OCI-LY7 (cell line): Measurements from ENCODE around the gene KIAA1217. TPM values are rescaled to one million over a fixed set of nuclear protein-coding genes. Genes with fewer than 3 reads are reported as not detected.
"Not testable (repeated sequence)": the region's sequence is repeated elsewhere in the genome, so short reads cannot be mapped to it uniquely, and the experiment has no call there.

Experiments
- BruUV-seq: library from RNA; stranded (reverse); fragments of 400-500 nt; replicated peaks from 2 replicates; lab custom pipeline; 2021; lab: Mats Ljungman, UMichigan
- CTCF ChIA-PET: fragments of 300-600 bp; sonication (Branson Sonifier 250); formaldehyde crosslinking; loops from one replicate; lab custom pipeline; 2022; ENCODE audit warnings: antibody characterized with exemption; ENCODE audit not compliant: unreplicated experiment; lab: Charles Lee
- POLR2A ChIA-PET: fragments of 300-600 bp; sonication (Branson Sonifier 250); formaldehyde crosslinking; loops from one replicate; lab custom pipeline; 2022; ENCODE audit warnings: antibody characterized with exemption; lab: Charles Lee
- DNase-seq: peaks from one replicate; pipeline ENCODE4 v3.0.0-alpha.2; 2015; ENCODE audit warnings: low spot score
- H2AFZ ChIP-seq: fragments of 200-600 bp; sonication (generic), shearing (Covaris generic); 2 replicates; pipeline ENCODE4 v1.6.1; 2014; ENCODE audit warnings: mild to moderate bottlenecking, antibody characterized with exemption, low read length, moderate library complexity
- H3K27ac ChIP-seq: fragments of 200-600 bp; sonication (generic); 2 replicates; pipeline ENCODE4 v1.5.1; 2014; ENCODE audit warnings: mixed run types, low read depth, mild to moderate bottlenecking, moderate library complexity, low read length, inconsistent platforms; ENCODE audit not compliant: poor library complexity, severe bottlenecking
- H3K36me3 ChIP-seq: fragments of 200-600 bp; sonication (generic); 2 replicates; pipeline ENCODE4 v1.6.1; 2014; ENCODE audit warnings: mild to moderate bottlenecking, antibody characterized with exemption, low read length, moderate library complexity, mixed read lengths; ENCODE audit not compliant: insufficient read depth
- H3K4me1 ChIP-seq: fragments of 200-600 bp; sonication (generic); 2 replicates; pipeline ENCODE4 v1.5.1; 2014; ENCODE audit warnings: mild to moderate bottlenecking, low read length; ENCODE audit not compliant: insufficient read depth, poor library complexity, severe bottlenecking
- H3K4me2 ChIP-seq: fragments of 200-600 bp; sonication (generic); 2 replicates; pipeline ENCODE4 v1.6.1; 2014; ENCODE audit warnings: mild to moderate bottlenecking, low read length
- H3K4me3 ChIP-seq: fragments of 200-600 bp; sonication (generic); 2 replicates; pipeline ENCODE4 v1.5.1; 2014; ENCODE audit warnings: mild to moderate bottlenecking, low read depth, low read length; ENCODE audit not compliant: poor library complexity, severe bottlenecking
- H3K79me2 ChIP-seq: fragments of 200-600 bp; sonication (generic); 2 replicates; pipeline ENCODE4 v1.6.1; 2016; ENCODE audit warnings: low read depth, mild to moderate bottlenecking, low read length, moderate library complexity, mixed read lengths; ENCODE audit not compliant: insufficient read depth
- H3K9me2 ChIP-seq: fragments of 200-600 bp; sonication (generic); 2 replicates; pipeline ENCODE4 v1.6.1; 2016; ENCODE audit warnings: mild to moderate bottlenecking, low read length, mixed read lengths; ENCODE audit not compliant: insufficient read depth
- H3K9me3 ChIP-seq: fragments of 200-600 bp; sonication (generic); 2 replicates; pipeline ENCODE4 v1.6.1; 2014; ENCODE audit warnings: mild to moderate bottlenecking, mixed run types, low read length, mixed read lengths
- H4K20me1 ChIP-seq: fragments of 200-600 bp; sonication (generic); 2 replicates; pipeline ENCODE4 v1.6.1; 2014; ENCODE audit warnings: mild to moderate bottlenecking, antibody characterized with exemption, low read length, moderate library complexity, mixed read lengths; ENCODE audit not compliant: insufficient read depth
- EZH2phosphoT487 ChIP-seq: fragments of 200-600 bp; sonication (generic); IDR thresholded peaks from 2 replicates; pipeline ENCODE4 v1.6.1; 2018; ENCODE audit warnings: low read depth, borderline replicate concordance, mild to moderate bottlenecking, mixed run types, antibody characterized with exemption, low read length, moderate library complexity, mixed read lengths
- intact Hi-C: fragments of 100-400 bp; cut with micrococcal nuclease; formaldehyde crosslinking; loops from one replicate; pipeline ENCODE4 v1.10.0; 2022; ENCODE audit not compliant: unreplicated experiment
- total RNA-seq, 2 experiments: library from RNA; depleted of rRNA in 1 of 2; stranded (reverse); fragments of >200 nt in 1 of 2; shearing (Covaris generic) in 1 of 2; gene quantifications; 2 replicates each; pipeline ENCODE4 v1.2.3, GENCODE V29; 2014 to 2022
- TF ChIP-seq, protein P1 (sequence below): fragments of 200-600 bp; sonication (generic); conservative IDR thresholded peaks from 2 replicates; pipeline ENCODE4 v1.5.1; 2014; ENCODE audit warnings: mild to moderate bottlenecking, antibody characterized with exemption, low read length, moderate library complexity, mixed read lengths

Gene KIAA1217
- total RNA-seq, 2 experiments from 2014 or later = not detected

DNA sequence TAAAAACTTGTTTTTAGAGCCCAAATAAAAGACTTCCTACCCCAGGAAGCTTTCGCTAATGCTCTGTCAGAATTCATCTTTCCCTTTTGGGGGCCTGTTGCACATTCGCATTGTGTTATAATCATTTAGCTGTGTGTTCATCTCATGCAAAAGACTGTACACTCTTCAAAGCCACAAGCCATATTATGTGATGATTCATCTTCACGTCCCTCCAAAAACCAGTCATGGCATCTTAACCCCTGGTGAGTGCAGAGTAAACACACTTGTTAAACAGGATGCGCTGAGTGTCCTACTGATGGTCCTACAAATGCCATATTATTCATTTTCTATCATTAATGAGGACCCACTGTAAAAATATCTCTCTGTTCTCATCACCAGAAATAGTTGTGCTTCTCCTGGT, 235.4 kb downstream of the KIAA1217 start:
- no peak overlapping the region for H2AFZ ChIP-seq
- H3K4me1 ChIP-seq = no peaks in the 10 kb centered on the region
- H3K9me3 ChIP-seq = no peaks in the 10 kb centered on the region
- no peaks in the 10 kb centered on the region for H3K36me3 ChIP-seq
- no TSS peak for BruUV-seq
- H4K20me1 ChIP-seq = no peaks in the 10 kb centered on the region
- no peaks in the 10 kb centered on the region for H3K79me2 ChIP-seq
- no peak overlapping the region for H3K27ac ChIP-seq
- no peak for TF ChIP-seq EZH2phosphoT487
- TF ChIP-seq, protein P1, sequence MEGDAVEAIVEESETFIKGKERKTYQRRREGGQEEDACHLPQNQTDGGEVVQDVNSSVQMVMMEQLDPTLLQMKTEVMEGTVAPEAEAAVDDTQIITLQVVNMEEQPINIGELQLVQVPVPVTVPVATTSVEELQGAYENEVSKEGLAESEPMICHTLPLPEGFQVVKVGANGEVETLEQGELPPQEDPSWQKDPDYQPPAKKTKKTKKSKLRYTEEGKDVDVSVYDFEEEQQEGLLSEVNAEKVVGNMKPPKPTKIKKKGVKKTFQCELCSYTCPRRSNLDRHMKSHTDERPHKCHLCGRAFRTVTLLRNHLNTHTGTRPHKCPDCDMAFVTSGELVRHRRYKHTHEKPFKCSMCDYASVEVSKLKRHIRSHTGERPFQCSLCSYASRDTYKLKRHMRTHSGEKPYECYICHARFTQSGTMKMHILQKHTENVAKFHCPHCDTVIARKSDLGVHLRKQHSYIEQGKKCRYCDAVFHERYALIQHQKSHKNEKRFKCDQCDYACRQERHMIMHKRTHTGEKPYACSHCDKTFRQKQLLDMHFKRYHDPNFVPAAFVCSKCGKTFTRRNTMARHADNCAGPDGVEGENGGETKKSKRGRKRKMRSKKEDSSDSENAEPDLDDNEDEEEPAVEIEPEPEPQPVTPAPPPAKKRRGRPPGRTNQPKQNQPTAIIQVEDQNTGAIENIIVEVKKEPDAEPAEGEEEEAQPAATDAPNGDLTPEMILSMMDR = no peak
- H3K9me2 ChIP-seq = no peaks in the 10 kb centered on the region
- no peak for DNase-seq
- POLR2A ChIA-PET = no interaction called here
- no peak overlapping the region for H3K4me2 ChIP-seq
- CTCF ChIA-PET = no interaction called here
- H3K4me3 ChIP-seq = no peak overlapping the region
- intact Hi-C loops = no loop called here

DNA sequence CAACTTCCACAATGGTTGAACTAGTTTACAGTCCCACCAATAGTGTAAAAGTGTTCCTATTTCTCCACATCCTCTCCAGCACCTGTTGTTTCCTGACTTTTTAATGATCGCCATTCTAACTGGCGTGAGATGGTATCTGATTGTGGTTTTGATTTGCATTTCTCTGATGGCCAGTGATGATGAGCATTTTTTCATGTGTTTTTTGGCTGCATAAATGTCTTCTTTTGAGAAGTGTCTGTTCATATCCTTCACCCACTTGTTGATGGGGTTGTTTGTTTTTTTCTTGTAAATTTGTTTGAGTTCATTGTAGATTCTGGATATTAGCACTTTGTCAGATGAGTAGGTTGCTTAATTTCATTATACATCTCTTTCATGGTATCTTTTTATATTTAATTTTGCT, 237.0 kb downstream of the KIAA1217 start:
- BruUV-seq, intact Hi-C loops, H3K4me2 ChIP-seq: not testable (repeated sequence)

DNA sequence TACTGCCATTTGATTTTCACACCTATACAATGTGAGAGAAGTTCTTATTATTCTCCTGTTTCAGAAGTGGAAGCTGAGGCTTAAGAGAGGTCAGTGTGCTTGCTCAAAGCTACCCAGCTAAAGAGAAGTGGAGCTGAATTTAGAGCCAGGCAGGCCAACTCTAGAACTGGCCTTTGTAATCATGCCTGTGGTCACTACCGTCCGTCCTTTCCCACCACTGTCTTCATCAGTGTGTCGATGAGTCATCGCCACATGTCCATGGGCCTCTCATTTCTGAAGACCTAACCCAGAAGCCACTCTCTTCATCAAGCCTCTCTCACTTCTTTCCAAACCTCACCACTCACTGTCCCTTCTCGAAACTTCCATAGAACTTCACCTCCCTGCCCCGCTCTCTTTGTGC, 237.8 kb downstream of the KIAA1217 start:
- CTCF ChIA-PET = no interaction called here
- no TSS peak for BruUV-seq
- TF ChIP-seq EZH2phosphoT487 = no peak

More for the DNA sequence above, 237.0 kb downstream of the KIAA1217 start:
- H3K36me3 ChIP-seq, H3K9me3 ChIP-seq, H3K79me2 ChIP-seq, CTCF ChIA-PET, H3K9me2 ChIP-seq, H3K27ac ChIP-seq, H3K4me3 ChIP-seq, POLR2A ChIA-PET, H3K4me1 ChIP-seq, DNase-seq, H4K20me1 ChIP-seq, H2AFZ ChIP-seq: not testable (repeated sequence)

DNA sequence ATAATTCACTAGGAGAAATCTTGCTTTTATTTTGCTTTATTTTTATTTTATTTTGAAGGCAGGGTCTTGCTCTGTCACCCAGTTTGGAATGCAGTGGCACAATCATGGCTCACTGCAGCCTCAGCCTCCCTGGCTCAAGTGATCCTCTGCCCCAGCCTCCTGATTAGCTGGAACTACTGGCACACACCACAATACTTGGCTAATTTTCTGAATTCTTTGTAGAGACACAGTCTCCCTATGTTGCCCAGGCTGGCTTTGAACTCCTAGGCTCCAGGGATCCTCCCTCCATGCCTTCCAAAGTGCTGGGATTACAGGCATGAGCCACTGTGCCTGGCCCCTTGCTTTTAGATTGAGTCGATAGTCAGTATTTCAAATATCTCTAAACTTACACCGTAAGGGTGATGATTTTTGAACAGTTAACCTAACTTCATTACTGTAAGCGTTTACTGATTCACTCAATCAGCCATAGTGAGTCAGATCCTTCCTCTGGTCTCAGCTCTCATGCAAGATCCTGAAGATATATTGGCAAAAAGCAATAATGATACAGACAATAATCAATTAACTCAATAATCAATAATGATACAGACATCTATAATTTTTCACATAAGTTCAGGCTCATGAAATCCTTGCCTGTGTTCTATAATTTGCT, 239.5 kb downstream of the KIAA1217 start:
- BruUV-seq = no TSS peak
- no peaks in the 10 kb centered on the region for H3K9me2 ChIP-seq

More for the DNA sequence above, 237.8 kb downstream of the KIAA1217 start:
- intact Hi-C loops = no loop called here
- H3K36me3 ChIP-seq = no peaks in the 10 kb centered on the region
- no peak for DNase-seq
- no peak overlapping the region for H3K27ac ChIP-seq
- H4K20me1 ChIP-seq = no peaks in the 10 kb centered on the region
- H3K4me1 ChIP-seq = no peaks in the 10 kb centered on the region
- no peaks in the 10 kb centered on the region for H3K9me2 ChIP-seq
- H2AFZ ChIP-seq = no peak overlapping the region
- H3K79me2 ChIP-seq = no peaks in the 10 kb centered on the region
- POLR2A ChIA-PET = no interaction called here
- no peak overlapping the region for H3K4me3 ChIP-seq
- no peak overlapping the region for H3K4me2 ChIP-seq
- no peaks in the 10 kb centered on the region for H3K9me3 ChIP-seq

More for the DNA sequence above, 239.5 kb downstream of the KIAA1217 start:
- ChIA-PET POLR2A (no interaction called here), CTCF (no interaction called here)
- no peaks in the 10 kb centered on the region for H3K79me2 ChIP-seq
- intact Hi-C loops = no loop called here
- no peaks in the 10 kb centered on the region for H4K20me1 ChIP-seq
- no peak overlapping the region for H2AFZ ChIP-seq
- no peak for DNase-seq
- no peak overlapping the region for H3K27ac ChIP-seq
- TF ChIP-seq, protein P1 = no peak
- no peak overlapping the region for H3K4me2 ChIP-seq
- H3K36me3 ChIP-seq = no peaks in the 10 kb centered on the region
- no peaks in the 10 kb centered on the region for H3K9me3 ChIP-seq
- no peak overlapping the region for H3K4me3 ChIP-seq
- H3K4me1 ChIP-seq = no peaks in the 10 kb centered on the region
